HPDE6-E6E7 (cell line): ENCODE measurements around the gene ADAMTS17.

Experiments used
- DNase-seq: peaks from one replicate; pipeline ENCODE4 v3.0.0; 2011; ENCODE audit warnings: missing footprints; ENCODE audit errors: extremely low spot score

Gene ADAMTS17

GRCh38 chr15:100309109-100310040 lies 32.4 kb downstream of the ADAMTS17 start:
- DNase-seq, result no peak

DNA sequence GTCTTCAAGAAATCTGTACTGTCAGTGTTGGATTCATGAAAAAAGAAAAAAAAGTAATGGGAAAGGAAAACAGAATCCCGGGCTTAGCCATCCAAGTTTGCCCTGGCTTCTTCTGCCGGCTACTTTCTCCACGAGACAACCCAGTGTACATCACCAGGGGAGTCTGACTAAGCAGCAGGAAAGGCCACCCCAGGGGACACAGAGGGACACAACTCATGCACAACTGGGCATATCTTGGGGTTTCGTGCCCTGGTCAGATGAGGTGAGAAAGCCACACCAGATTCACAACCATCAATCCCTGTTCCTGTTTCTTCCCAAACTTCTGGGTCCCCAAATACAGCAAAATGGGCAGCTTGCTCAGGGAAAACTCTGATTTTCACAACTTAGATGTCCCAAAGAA lies 33.2 kb downstream of the ADAMTS17 start:
- no peak for DNase-seq

- no peak for DNase-seq
Observed at GRCh38 chr15:100308213-100308600, 33.6 kb downstream of the ADAMTS17 start.

DNA sequence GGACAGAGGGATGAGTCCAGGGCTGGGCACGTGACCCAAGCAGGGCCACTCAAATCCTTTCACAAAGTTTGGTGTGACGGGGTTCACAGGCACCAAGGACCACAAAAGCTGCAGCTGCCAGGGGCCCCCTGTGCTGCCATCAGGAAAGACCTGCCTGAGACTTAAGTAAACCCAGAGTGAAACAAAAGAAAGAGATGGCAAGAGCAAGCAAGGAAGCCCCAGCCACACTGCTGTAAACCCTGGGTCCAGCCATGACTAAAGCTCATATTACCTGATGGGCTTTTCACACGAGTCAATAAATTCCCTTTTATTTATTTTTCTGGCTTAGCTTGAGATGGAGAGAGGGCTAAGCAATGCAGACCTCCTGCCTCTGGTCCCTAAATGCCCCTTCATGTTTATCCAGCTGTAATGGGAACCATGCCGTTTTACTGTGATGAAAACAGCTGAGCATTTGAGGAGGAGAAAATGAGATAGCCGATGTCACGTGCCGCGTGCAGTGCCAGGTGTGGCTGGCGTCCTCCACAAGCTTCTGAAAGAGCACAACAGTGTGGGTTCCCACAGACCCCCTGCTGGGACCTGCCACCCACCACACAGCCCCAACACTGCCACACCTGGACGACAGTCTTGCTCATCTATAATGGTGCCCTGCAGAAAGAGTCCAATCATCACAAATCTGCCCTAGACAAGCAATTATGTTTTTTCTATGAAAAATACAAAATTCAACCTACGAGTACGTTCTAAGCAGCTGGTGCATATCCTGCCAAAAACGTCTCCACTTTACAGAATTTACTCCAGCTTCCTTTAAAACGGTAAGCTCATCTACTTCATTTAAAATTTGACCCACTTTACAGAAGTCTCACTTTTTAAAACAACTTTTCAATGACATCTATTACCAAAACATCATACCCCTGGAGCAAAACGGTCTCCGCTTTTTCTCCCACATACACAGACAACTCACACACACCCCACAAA lies 34.2 kb downstream of the ADAMTS17 start:
- no peak for DNase-seq

DNA sequence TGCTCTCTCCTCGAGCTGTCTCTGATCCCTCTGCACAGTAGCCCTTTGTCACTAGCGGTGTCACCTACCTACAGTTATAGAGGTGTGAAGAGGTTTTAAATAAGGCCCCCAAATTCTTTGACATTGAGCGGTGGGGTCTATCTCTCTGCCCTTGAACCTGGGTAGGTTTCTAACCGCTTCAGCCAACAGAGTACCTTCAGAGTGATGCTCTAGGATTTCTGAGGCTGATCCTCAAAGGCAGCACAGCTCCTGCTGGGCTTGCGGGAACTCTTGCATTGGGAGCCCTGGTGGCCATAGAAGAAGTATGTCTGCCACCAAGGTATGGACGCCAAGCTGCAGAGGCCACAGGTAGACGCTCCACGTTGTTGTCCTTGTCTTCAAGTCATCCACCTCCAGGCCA lies 35.7 kb downstream of the ADAMTS17 start:
- DNase-seq, result no peak

- no peak for DNase-seq
Observed at GRCh38 chr15:100301910-100302431, 39.8 kb downstream of the ADAMTS17 start.

- no peak for DNase-seq
Observed at GRCh38 chr15:100298257-100298656, 43.5 kb downstream of the ADAMTS17 start.

DNA sequence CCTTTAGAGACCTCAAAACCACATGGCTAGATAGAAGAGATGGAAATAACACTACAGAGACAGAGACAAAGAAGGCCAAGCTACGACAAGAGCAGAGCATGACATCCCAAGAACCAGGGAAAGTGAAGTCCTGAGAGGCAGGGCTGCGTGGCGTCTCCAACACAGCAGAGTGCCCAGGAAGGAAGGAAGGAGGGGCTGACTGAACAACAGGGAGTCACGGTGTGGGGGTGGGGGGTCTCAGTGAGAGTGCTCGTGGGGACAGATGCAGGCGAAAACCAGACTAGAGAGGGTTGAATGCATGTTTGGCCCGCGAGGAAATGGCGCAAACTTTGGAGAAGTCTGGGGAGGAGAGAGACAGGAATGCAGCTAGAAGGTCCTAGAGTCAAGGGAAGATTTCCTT lies 44.0 kb downstream of the ADAMTS17 start:
- DNase-seq, result no peak

DNA sequence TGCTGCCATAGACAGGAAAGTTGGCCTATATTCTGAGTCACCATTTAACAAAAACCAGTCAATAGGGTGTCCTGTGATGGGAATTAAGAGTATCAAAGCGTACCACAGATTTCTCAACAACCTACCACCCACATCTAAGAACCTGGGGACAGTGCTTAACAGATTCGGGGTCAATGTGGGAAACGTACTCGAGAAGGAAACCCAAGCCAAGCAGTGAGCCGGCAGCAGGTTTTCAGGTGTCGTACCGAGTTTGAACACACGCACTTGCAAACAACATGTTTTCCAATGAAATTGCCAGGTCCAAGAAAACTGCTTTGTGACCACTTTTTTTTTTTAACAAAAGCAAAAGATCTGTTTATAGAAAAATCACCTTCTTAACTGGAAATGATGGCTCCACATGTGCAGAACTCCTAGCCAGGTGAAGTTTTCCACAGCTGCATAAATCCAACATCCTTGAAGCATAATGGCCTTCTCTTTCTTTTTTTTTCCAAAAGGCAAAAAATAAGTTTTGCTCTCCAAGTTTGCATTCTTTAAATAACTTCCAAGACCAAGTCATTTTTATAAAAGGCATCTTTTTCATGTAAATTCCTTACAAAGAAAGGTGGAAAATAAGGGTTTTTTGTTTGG lies 45.7 kb downstream of the ADAMTS17 start:
- DNase-seq, result no peak

GRCh38 chr15:100292010-100292409 lies 49.8 kb downstream of the ADAMTS17 start:
- no peak for DNase-seq

GRCh38 chr15:100291106-100291505 lies 50.7 kb downstream of the ADAMTS17 start:
- no peak for DNase-seq

DNA sequence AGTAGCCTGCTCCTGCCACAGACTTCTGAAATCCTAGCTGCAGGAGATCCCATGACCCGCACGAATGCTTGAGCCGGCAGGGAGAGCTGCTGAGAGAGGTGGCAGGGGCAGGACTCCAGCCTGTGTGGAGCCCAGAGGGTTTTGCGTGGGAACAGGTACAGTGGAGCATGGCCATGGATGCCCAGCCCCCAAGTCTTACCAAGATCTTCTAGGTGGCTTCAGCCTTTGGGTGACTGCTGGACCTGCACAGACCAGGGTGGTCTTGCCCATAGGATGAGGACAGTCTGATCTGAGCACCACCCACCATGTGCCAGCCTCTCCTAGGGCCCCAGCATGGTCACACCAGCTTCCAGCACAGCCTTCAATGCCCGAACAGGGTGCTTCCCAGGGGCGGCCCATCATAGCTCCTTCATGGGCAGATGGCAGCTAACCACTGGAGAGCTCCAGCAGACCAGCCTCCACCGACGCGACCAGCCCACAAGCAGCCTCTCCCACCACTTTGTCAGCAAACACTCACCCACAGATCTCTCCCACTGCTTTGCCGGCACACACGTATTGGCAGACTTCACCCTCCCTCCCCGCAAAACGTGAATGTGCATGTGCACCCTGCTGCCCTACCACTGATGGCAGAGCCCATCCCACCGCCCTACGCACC lies 56.0 kb downstream of the ADAMTS17 start:
- no peak for DNase-seq

- DNase-seq, result no peak
Observed at GRCh38 chr15:100284701-100285100, 57.1 kb downstream of the ADAMTS17 start.

DNA sequence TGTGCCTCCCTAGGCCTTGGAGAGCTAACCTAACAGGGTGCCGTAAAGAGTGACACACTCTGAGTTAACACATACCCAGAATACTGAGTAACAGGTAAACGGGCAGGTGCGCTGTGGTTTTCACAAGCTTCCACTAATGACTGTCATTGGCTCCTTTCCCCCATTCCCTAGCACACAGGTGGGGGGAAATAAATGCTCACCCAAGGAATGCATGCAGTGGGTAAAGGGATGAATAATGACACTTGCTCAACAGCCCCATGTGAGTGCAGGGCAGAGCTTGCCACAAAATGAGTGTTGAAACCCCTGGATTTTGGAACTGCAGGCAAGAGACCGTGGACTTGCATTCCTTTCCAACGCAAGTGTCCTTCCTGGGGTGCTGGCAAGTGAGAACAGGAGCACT lies 57.6 kb downstream of the ADAMTS17 start:
- peak; percentile 42 for DNase-seq

DNA sequence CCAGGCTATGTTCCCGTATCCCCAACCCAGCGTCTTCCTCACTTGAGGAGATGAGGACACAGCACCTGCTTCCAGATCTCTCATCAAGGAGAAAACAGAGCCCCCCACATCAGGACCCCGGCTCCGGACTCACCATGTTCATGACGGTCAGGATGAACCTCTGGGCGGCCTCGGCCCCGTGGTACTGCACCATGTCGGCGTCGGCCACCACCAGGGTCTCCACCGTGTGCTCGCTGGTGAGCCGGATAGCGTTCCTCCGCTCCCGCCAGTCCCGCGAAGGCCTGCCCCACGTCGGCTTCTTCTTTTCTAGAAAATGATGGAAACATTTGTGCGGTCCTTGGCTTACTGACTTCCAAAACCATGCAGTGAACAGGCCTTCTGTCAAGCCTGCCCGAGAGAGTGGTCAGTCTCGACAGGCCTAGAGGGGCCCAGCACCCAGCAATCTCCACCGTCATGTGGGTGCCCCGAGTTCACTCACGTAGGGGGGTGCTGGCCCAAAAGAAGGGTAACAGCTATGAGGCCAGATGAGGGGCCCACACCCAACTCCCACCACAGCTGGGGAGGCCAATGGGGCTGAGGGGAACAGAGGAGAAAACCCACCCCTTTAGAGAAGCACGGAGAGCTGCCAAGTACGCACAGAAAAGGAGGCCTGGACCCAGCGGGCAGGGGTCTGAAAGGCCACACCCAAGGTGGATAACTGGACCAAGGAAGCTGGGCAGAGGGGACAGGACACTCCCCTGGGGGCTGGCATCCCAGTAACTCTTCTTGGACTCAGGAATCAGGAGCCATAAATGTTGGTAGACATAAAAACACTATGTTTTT lies 60.5 kb downstream of the ADAMTS17 start:
- no peak for DNase-seq

DNA sequence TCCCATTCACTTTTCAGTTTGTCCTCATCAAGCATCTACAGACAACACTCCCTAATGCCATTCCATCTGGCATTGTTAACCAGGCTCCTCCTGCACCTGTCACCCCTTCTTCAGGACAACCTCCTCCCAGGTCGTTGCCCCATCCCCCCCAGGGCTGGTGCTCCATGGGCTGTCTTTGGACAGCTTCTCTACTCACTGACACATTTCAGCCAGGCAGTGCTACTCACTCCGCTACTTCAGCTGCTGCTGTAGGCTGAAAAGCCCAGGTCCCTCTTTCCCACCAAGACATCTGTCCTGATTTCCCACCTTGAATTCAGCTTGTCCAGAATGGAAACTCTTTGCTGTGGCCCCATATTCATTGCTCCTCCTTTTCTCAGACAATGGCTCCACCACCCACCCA lies 61.9 kb downstream of the ADAMTS17 start:
- DNase-seq, result no peak

- no peak for DNase-seq
Observed at GRCh38 chr15:100279446-100279845, 62.3 kb downstream of the ADAMTS17 start.

DNA sequence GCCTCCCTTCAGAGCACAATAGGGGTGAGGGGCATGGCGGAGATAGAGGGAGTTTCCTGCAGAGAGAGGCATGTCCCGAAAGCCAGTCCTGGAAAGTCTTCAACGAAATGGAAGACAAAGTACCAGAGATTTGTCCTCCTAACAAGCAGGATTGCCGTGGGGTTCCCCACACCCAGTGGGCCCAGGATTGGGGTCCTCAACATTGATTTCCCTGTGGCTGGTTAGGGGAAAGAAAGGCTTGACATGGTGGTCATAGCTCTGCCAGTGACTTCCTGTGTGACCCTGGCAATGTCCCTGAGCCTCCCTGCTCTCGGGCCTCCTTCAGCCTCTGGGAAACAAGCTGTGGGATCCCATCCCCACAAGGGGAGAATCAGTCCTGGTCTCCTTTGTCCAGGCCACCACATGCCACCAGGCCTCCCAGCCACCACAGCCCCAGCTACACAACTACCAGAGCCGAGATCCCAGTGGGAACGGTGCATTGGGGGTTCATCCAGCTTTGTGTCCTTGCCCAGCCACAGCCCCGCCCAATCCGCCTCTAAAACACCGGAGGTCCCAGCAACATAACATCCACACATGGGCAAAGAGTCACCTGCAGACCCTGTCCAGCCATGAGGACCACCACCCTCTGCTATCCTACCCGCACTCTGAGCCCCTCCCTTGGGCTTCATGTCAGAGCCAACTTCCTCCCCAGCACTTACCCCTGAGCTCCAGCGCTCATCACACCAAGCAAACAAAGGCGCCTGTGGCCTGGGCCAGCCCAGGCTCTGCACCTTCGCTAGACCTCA lies 63.0 kb downstream of the ADAMTS17 start:
- no peak for DNase-seq

- no peak for DNase-seq
Observed at GRCh38 chr15:100277087-100277855, 64.5 kb downstream of the ADAMTS17 start.
